ENCODE data around the gene CMBL. TPM values are rescaled to one million over a fixed set of nuclear protein-coding genes. Genes with fewer than 3 reads are reported as not detected.

The CMBL gene
- total RNA-seq, 1 donor from 2014 or later = 50.4 TPM

GRCh38 chr5:10331341-10331796, 23.7 kb upstream of the CMBL start:
- H3K9me3 ChIP-seq (replicated peaks) = no peaks in the 10 kb centered on the region
- H3K27ac ChIP-seq (replicated peaks) = peak overlapping the region; percentile 82
- peak; percentile 78 for DNase-seq
- intact Hi-C loops (cut with micrococcal nuclease) = no loop called here
- TF ChIP-seq, protein P1, sequence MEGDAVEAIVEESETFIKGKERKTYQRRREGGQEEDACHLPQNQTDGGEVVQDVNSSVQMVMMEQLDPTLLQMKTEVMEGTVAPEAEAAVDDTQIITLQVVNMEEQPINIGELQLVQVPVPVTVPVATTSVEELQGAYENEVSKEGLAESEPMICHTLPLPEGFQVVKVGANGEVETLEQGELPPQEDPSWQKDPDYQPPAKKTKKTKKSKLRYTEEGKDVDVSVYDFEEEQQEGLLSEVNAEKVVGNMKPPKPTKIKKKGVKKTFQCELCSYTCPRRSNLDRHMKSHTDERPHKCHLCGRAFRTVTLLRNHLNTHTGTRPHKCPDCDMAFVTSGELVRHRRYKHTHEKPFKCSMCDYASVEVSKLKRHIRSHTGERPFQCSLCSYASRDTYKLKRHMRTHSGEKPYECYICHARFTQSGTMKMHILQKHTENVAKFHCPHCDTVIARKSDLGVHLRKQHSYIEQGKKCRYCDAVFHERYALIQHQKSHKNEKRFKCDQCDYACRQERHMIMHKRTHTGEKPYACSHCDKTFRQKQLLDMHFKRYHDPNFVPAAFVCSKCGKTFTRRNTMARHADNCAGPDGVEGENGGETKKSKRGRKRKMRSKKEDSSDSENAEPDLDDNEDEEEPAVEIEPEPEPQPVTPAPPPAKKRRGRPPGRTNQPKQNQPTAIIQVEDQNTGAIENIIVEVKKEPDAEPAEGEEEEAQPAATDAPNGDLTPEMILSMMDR (IDR thresholded peaks at IDR 0.05; ENCODE audit: borderline replicate concordance) = no peak
- H3K4me3 ChIP-seq = no peak overlapping the region
- H3K4me1 ChIP-seq = peaks cover 65% of the 10 kb centered on the region
- peaks cover 10% of the 10 kb centered on the region for H3K27me3 ChIP-seq (ENCODE audit: low read depth)
- H3K36me3 ChIP-seq = no peaks in the 10 kb centered on the region

- Histone ChIP-seq H3K27ac (replicated peaks) (peak overlapping the region; percentile 82), H3K36me3 (no peaks in the 10 kb centered on the region), H3K27me3 (ENCODE audit: low read depth) (peaks cover 10% of the 10 kb centered on the region), H3K4me1 (peaks cover 58% of the 10 kb centered on the region), H3K4me3 (peak overlapping the region; percentile 7), H3K9me3 (replicated peaks) (no peaks in the 10 kb centered on the region)
- TF ChIP-seq, protein P1 (IDR thresholded peaks at IDR 0.05; ENCODE audit: borderline replicate concordance) = no peak
- DNase-seq = no peak
- intact Hi-C loops (cut with micrococcal nuclease) = no loop called here
These were observed 23.0 kb upstream of the CMBL start for GRCh38 chr5:10330511-10331230.

- no peaks in the 10 kb centered on the region for H3K36me3 ChIP-seq
- intact Hi-C loops (cut with micrococcal nuclease) = no loop called here
- peaks cover 10% of the 10 kb centered on the region for H3K27me3 ChIP-seq (ENCODE audit: low read depth)
- peaks cover 58% of the 10 kb centered on the region for H3K4me1 ChIP-seq
- peak; percentile 46 for DNase-seq
- peak overlapping the region; percentile 82 for H3K27ac ChIP-seq (replicated peaks)
- TF ChIP-seq, protein P1 (IDR thresholded peaks at IDR 0.05; ENCODE audit: borderline replicate concordance) = no peak
- H3K4me3 ChIP-seq = peak overlapping the region; percentile 7
- H3K9me3 ChIP-seq (replicated peaks) = no peaks in the 10 kb centered on the region
These were observed 22.2 kb upstream of the CMBL start for GRCh38 chr5:10329820-10330481.

DNA sequence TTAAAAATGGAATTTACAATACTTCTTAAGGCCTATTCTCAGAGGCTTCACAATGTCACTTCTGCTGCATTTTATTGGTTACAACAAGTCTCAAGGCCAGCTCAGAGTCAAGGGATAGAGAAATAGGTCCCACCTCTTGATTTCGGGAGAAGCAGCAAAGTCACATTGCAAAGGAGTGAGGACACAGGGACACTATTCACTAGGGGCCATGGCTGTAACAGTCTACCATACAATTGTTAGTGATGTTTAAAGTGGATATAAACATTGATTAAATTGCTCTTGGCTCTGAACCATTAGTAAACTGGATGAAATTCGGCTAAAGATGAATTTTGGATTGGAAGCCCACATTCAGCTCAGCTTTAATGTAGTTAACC, 21.7 kb upstream of the CMBL start:
- no peak overlapping the region for H3K4me3 ChIP-seq
- intact Hi-C loops (cut with micrococcal nuclease) = no loop called here
- peaks cover 62% of the 10 kb centered on the region for H3K4me1 ChIP-seq
- H3K27ac ChIP-seq (replicated peaks) = peak overlapping the region; percentile 82
- no peaks in the 10 kb centered on the region for H3K9me3 ChIP-seq (replicated peaks)
- DNase-seq = no peak
- no peaks in the 10 kb centered on the region for H3K36me3 ChIP-seq
- TF ChIP-seq, protein P1 (IDR thresholded peaks at IDR 0.05; ENCODE audit: borderline replicate concordance) = no peak
- H3K27me3 ChIP-seq (ENCODE audit: low read depth) = peaks cover 10% of the 10 kb centered on the region

GRCh38 chr5:10328323-10328722, 20.6 kb upstream of the CMBL start:
- Histone ChIP-seq H3K4me1 (peaks cover 62% of the 10 kb centered on the region), H3K27me3 (ENCODE audit: low read depth) (peaks cover 6% of the 10 kb centered on the region), H3K36me3 (no peaks in the 10 kb centered on the region), H3K27ac (replicated peaks) (peak overlapping the region; percentile 82), H3K9me3 (replicated peaks) (no peaks in the 10 kb centered on the region), H3K4me3 (no peak overlapping the region)
- TF ChIP-seq, protein P1 (IDR thresholded peaks at IDR 0.05; ENCODE audit: borderline replicate concordance) = no peak
- intact Hi-C loops (cut with micrococcal nuclease) = no loop called here
- DNase-seq = no peak

All from left ventricle myocardium inferior (tissue), 1 donor.